ENCODE data around the gene TOR2A.
"Not testable (repeated sequence)": the region's sequence is repeated elsewhere in the genome, so short reads cannot be mapped to it uniquely, and the experiment has no call there.

Gene TOR2A

GRCh38 chr9:127734747-127735529 lies at the start of gene TOR2A:
TOR2A (minus strand) TSS chr9:127735294; CDS start chr9:127735270, 24 bp downstream.
- FAIRE-seq, result peak; percentile 65

GRCh38 chr9:127783111-127784008 lies 48.3 kb upstream of the TOR2A start:
- FAIRE-seq, result no peak

GRCh38 chr9:127781806-127782205 lies 46.7 kb upstream of the TOR2A start:
- no peak for FAIRE-seq

GRCh38 chr9:127780909-127781308 lies 45.8 kb upstream of the TOR2A start:
- not testable (repeated sequence) for FAIRE-seq

GRCh38 chr9:127780126-127780885 lies 45.2 kb upstream of the TOR2A start:
- FAIRE-seq, result no peak

GRCh38 chr9:127779136-127779981 lies 44.3 kb upstream of the TOR2A start:
- no peak for FAIRE-seq

GRCh38 chr9:127778280-127779135 lies 43.4 kb upstream of the TOR2A start, which contains the start of gene SH2D3C:
SH2D3C (minus strand) TSS chr9:127778666; CDS start chr9:127778627, 39 bp downstream.
- no peak for FAIRE-seq

- no peak for FAIRE-seq
These were observed 42.4 kb upstream of the TOR2A start for GRCh38 chr9:127777368-127777980.

- FAIRE-seq, result no peak
These were observed 41.8 kb upstream of the TOR2A start for GRCh38 chr9:127776924-127777289.

- no peak for FAIRE-seq
These were observed 41.3 kb upstream of the TOR2A start for GRCh38 chr9:127776195-127776923.

- FAIRE-seq, result no peak
These were observed 38.9 kb upstream of the TOR2A start for GRCh38 chr9:127773981-127774380.

- FAIRE-seq, result no peak
These were observed 38.2 kb upstream of the TOR2A start for GRCh38 chr9:127773272-127773671.

- FAIRE-seq, result no peak
These were observed 37.5 kb upstream of the TOR2A start for GRCh38 chr9:127772603-127773002.

- no peak for FAIRE-seq
These were observed 36.6 kb upstream of the TOR2A start for GRCh38 chr9:127771570-127772189.

GRCh38 chr9:127770905-127771569 lies 35.9 kb upstream of the TOR2A start:
- peak; percentile 88 for FAIRE-seq

GRCh38 chr9:127770583-127770904 lies 35.5 kb upstream of the TOR2A start:
- no peak for FAIRE-seq

GRCh38 chr9:127769929-127770582 lies 35.0 kb upstream of the TOR2A start:
- no peak for FAIRE-seq

GRCh38 chr9:127769101-127769500 lies 34.0 kb upstream of the TOR2A start:
- no peak for FAIRE-seq
